Retinal pigment epithelial cell (primary cell): ENCODE measurements around the gene TXNDC17.
A peak's percentile ranks its signal among the peaks of the same experiment; 100 is the strongest.

Experiments
- DNase-seq: peaks from one replicate; pipeline ENCODE4 v3.0.0-alpha.2; 2010; ENCODE audit warnings: low read depth
- H3K4me3 ChIP-seq: 2 replicates; pipeline ENCODE4 v1.5.1; 2011; ENCODE audit warnings: mild to moderate bottlenecking, low read length, control low read depth, moderate library complexity
- CTCF ChIP-seq: conservative IDR thresholded peaks from 2 replicates; pipeline ENCODE4 v1.5.1; 2011; ENCODE audit warnings: low read depth, low read length, control low read depth, inconsistent platforms

The TXNDC17 gene

GRCh38 chr17:6636105-6636504 is 4.8 kb upstream of the TXNDC17 start:
- no peak for TF ChIP-seq CTCF

GRCh38 chr17:6636616-6637457 is 4.0 kb upstream of the TXNDC17 start:
- no peak for DNase-seq
- H3K4me3 ChIP-seq: no peak overlapping the region
- no peak for TF ChIP-seq CTCF

More at GRCh38 chr17:6636105-6636504, 4.8 kb upstream of the TXNDC17 start:
- H3K4me3 ChIP-seq: no peak overlapping the region
- no peak for DNase-seq

- H3K4me3 ChIP-seq: no peak overlapping the region
- no peak for DNase-seq
- no peak for TF ChIP-seq CTCF
Measured at GRCh38 chr17:6637458-6637840, 3.4 kb upstream of the TXNDC17 start.

- TF ChIP-seq CTCF: no peak
- no peak for DNase-seq
- no peak overlapping the region for H3K4me3 ChIP-seq
Measured at GRCh38 chr17:6638046-6638908, 2.6 kb upstream of the TXNDC17 start.

GRCh38 chr17:6639014-6639585 is 1.8 kb upstream of the TXNDC17 start:
- H3K4me3 ChIP-seq: peak overlapping the region; percentile 96
- no peak for TF ChIP-seq CTCF
- no peak for DNase-seq

GRCh38 chr17:6639586-6640535 is 999 bp upstream of the TXNDC17 start:
- no peak for DNase-seq
- TF ChIP-seq CTCF: no peak
- peak overlapping the region; percentile 96 for H3K4me3 ChIP-seq
